Epithelial cell of esophagus (primary cell): ENCODE data around the gene UTP4.
A peak's percentile ranks its signal among the peaks of the same experiment; 100 is the strongest.
"Not testable (repeated sequence)": the region's sequence is repeated elsewhere in the genome, so short reads cannot be mapped to it uniquely, and the experiment has no call there.

Experiments
- DNase-seq: peaks from one replicate; pipeline ENCODE4 v3.0.0; 2010; ENCODE audit warnings: low read depth
- H3K4me3 ChIP-seq: 2 replicates; pipeline ENCODE4 v1.5.1; 2011; ENCODE audit warnings: mild to moderate bottlenecking, low read length, control low read depth
- TF ChIP-seq, protein P1 (sequence below): IDR thresholded peaks from 2 replicates; pipeline ENCODE4 v1.5.1; 2011; ENCODE audit warnings: low read depth, mild to moderate bottlenecking, low read length, control low read depth, inconsistent platforms; ENCODE audit not compliant: insufficient read depth; ENCODE audit errors: missing control alignments

UTP4 gene

DNA sequence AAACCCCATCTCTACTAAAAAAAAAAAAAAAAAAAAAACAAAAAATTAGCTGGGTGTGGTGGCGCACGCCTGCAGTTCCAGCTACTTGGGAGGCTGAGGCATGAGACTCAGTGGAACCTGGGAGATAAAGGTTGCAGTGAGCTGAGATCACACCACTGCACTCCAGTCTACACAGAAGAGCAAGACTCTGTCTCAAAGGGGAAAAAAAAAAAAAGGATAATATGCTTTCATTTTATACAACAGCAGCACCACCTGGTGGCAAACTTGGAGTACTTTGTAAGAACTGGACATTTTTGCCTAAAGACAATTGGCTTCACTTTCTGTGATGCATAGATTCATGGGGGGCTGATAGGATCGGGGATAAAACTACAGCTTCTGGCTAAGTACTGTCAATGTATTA lies 8.5 kb upstream of the UTP4 start:
- no peak overlapping the region for H3K4me3 ChIP-seq
- peak; percentile 73 for DNase-seq
- TF ChIP-seq, protein P1, sequence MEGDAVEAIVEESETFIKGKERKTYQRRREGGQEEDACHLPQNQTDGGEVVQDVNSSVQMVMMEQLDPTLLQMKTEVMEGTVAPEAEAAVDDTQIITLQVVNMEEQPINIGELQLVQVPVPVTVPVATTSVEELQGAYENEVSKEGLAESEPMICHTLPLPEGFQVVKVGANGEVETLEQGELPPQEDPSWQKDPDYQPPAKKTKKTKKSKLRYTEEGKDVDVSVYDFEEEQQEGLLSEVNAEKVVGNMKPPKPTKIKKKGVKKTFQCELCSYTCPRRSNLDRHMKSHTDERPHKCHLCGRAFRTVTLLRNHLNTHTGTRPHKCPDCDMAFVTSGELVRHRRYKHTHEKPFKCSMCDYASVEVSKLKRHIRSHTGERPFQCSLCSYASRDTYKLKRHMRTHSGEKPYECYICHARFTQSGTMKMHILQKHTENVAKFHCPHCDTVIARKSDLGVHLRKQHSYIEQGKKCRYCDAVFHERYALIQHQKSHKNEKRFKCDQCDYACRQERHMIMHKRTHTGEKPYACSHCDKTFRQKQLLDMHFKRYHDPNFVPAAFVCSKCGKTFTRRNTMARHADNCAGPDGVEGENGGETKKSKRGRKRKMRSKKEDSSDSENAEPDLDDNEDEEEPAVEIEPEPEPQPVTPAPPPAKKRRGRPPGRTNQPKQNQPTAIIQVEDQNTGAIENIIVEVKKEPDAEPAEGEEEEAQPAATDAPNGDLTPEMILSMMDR = peak; percentile 65

DNA sequence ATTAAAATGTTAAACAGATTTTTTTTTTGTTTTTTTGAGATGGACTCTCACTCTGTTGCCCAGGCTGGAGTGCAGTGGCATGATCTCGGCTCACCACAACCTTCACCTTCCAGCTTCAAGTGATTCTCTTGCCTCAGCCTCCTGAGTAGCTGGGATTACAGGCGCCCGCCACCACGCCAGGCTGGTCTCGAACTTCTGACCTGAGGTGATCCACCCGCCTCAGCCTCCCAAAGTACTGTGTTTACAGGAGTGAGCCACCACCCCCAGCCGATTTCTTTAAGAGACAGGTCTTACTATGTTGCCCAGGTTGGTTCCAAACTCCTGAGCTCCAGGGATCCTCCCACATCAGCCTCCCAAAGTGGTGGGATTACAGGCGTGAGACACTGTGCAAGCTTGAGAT lies 8.0 kb upstream of the UTP4 start:
- H3K4me3 ChIP-seq, DNase-seq: not testable (repeated sequence)

DNA sequence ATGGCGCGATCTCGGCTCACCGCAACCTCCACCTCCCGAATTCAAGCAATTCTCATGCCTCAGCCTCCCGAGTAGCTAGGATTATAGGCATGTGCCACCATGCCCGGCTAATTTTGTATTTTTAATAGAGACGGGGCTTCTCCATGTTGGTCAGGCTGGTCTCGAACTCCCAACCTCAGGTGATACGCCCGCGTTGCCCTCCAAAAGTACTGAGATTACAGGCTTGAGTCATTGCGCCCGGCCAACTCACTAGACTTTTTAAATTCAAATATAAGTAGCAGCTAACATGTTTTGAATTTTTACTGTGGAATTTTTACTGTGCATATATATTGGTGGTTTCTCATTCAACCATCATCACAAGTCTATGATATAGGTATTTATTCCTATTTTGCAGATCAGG lies 7.5 kb upstream of the UTP4 start:
- not testable (repeated sequence) for DNase-seq, H3K4me3 ChIP-seq

DNA sequence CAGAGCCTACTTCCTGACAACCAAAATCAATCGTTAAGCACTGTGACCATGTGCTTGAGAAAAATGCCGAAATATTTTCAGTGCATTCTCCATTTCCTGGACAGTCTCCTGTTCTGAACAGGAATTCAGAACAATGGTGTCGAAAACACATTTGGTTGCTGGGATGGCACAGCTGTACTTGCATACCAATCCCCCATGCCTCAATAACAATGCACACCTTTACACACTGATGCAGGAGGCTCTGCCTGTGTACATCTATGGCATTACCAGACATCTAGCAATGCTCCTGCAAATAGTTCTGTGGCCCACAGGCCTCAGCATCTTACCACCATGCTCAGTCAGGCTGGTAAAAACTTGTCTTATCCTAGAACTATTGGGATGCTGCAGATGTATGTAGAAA lies 6.2 kb upstream of the UTP4 start:
- TF ChIP-seq, protein P1 = no peak
- H3K4me3 ChIP-seq = no peak overlapping the region
- no peak for DNase-seq

DNA sequence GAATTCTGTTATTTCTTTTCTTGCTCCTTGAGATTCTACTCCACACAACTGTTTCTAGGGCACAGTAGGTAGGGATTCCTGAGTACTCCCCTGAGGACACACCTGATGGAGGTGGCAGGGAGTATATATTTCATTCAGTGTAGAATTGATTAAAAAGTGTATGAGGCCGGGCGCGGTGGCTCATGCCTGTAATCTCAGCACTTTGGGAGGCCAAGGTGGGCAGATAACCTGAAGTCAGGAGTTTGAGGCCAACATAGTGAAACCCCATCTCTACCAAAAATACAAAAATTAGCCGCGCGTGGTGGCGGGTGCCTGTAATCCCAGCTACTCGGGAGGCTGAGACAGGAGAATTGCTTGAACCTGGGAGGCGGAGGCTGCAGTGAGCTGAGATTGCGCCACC lies 5.6 kb upstream of the UTP4 start:
- DNase-seq = not testable (repeated sequence)

DNA sequence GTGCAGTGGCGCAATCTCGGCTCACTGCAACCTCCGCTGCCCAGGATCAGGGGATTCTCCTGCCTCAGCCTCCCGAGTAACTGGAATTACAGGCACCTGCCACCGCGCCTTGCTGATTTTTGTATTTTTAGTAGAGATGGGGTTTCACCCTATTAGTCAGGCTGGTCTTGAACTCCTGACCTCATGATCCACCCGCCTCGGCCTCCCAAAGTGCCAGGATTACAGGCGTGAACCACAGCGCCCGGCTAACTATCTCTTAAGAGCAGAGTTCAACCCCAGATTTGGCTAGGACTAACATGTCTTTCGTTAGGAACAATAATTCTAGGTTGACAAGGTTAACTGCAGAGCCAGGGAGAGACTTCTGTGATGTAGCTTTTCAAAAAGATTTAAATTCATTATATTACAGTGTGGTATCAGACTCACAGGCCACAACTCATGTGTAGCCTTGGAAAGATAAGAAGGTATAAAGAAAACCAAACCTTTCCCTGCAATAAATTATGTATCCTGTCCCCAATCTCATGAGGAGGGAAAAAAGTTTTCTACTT lies 4.4 kb upstream of the UTP4 start:
- TF ChIP-seq, protein P1 = no peak
- H3K4me3 ChIP-seq = no peak overlapping the region
- DNase-seq = no peak

More for the DNA sequence above, 5.6 kb upstream of the UTP4 start:
- not testable (repeated sequence) for H3K4me3 ChIP-seq

DNA sequence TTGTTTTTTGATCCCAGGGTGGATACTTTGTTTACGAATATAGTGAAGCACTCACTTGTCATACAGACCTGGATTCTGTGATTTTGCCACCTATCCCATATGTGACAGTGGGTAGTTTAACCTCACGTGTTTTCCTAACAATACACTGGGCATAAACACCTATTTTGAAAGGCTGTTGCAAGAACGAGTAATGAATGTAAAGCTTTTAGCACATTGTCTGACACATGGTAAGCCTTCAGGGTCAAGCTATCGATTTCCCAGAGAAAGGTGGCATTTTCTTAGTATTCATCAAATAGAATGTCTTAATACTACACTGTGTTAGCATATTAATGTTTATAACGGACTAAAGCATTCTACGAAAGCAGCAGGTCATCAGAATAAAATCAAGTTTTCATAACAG lies 2.0 kb upstream of the UTP4 start:
- TF ChIP-seq, protein P1 = no peak
- no peak overlapping the region for H3K4me3 ChIP-seq
- DNase-seq = no peak

DNA sequence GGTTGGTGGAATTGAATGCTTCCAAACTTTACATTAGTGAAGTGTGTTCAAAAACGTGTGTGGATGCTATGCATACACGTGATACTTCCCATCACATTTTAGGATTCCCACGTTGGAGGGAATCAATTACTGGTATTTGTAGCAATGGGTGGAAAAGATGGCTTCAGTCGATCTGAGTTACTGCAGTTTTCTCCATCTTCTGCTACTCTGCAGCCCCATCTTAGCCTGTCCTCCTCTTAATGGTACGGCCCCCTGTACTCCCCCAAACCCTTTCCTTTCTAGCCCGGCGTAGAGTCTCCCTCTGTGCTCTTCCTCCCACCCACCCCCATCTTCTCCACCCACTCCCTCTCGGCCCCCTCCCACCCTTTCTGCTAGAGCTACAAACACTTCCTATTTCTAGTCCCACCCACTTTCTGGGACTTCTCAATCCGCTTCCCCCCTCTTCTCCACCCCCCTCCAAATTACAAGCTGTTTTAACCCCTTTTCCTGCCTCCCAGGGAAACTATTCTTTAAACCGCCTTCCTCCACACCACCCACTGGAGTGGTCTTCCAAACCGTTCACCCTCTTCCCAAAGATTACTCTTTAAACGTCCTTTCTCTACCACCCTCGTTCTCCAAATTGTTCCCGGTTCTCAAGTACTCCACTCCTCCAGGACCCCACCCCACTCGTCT lies 1.1 kb upstream of the UTP4 start:
- DNase-seq = no peak
- TF ChIP-seq, protein P1 = no peak
- peak overlapping the region; percentile 86 for H3K4me3 ChIP-seq
